Measurements from ENCODE around the gene SP2. TPM values are rescaled to one million over a fixed set of nuclear protein-coding genes. Genes with fewer than 3 reads are reported as not detected.
A peak's percentile ranks its signal among the peaks of the same experiment; 100 is the strongest.

Gene SP2
- polyA plus RNA-seq, 3 donors = 20.1 to 21.7 (median 20.7) TPM

DNA sequence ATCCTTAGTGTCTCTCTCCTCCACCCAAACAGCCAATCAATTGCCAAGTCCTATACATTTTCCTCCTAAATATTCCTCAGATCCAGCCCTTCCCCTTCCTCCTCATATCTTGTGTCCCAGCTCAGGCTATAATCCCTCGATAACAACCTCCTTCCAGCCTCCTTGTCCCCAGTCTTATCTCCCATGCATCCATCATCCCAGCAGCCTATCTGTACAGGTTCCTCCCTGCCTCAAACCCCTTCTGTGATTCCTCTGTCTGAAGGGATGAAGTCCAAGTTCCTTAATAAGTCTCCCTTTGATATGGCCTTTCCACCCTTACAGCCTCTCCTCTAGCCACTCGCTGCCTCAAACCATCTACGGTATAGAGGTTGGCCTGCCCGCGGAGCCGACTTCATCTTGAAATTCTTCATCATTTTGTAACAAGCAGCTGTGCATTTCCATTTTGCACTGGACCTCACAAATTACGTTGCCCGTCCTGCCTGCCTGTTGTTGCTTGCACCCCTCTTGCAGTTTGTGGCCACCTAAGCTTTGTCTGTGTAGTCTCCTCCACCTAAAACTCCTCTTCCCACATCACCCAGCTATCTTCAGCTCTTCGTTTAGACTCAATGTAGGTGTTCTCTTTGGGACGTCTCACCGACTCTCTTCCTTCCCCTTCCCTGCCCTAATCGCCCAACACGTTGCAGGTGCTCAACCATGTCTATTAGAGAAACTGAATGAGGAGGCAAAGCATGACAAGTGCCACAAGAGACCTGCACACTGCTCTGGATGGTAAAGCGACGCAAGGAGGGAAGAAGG, 74.1 kb downstream of the SP2 start:
- no peak for DNase-seq (ENCODE audit: low read depth in 3 of 3, low spot score in 2 of 3)

DNA sequence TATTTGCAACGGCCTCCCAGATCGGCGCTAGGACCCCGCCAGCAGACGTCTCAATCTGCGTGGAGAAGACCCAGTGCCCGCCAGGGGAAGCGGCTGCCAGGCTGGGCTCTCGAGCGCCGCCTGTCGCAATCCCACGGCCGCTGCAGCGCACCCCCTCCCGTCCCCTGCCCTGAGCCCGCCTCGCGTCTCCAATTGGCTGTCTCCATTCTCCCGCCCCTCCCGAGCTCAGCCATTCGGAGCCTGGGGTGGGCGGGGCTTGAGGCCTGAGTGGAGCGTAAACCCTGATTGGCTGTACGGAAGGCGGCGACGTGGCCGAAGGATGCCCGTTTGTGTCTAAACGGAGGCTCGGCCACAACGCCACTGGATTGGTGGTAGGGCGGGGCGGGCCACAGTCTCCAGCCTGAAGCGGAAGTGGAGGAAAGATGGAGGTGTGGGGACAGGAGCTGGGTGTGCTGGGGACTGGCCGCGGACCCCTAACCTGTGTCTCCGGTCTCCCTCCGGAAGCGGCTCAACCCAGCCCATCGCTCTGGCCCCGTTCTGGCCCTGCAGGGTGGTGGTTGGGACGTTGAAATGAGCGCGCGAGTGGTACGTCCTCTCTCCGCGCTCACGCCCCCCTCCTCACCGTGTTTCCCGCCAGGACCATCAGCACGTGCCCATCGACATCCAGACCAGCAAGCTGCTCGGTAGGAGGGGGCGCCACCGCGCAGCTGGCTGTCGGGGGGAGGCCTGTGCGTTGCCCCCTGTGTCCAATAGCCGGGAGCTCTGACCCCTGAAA, 74.9 kb downstream of the SP2 start, which contains the start of gene CDK5RAP3:
Gene CDK5RAP3, plus strand, starts transcription at position 389 of the 775 bp plus-strand sequence. Its CDS starts 34 bp downstream, at position 423.
- peak; percentile 95 to 99 (median 98) for DNase-seq (ENCODE audit: low read depth in 3 of 3, low spot score in 2 of 3)

DNA sequence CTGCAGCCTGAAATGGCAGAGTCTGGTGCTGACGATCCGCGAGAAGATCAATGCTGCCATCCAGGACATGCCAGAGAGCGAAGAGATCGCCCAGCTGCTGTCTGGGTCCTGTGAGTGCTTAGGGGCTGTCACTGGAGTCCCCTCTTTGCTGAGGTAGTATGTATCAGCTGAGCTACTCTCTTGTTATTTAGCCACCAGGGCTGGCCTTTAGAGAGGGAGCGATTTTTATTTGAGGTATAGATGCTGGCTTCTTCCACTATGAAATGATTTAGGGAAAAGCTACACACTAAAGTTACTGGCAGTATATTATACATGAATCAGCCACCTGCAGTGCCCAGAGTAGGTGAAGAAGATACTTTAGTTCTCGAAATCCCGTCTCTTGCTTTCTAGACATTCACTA, 77.5 kb downstream of the SP2 start:
- DNase-seq (ENCODE audit: low read depth in 3 of 3, low spot score in 2 of 3) = no peak

GRCh38 chr17:47975189-47975822, 79.3 kb downstream of the SP2 start:
- DNase-seq (ENCODE audit: low read depth in 3 of 3, low spot score in 2 of 3) = no peak

- DNase-seq (ENCODE audit: low read depth in 3 of 3, low spot score in 2 of 3) = no peak
These were observed 79.8 kb downstream of the SP2 start for GRCh38 chr17:47975823-47976205.

- DNase-seq (ENCODE audit: low read depth in 3 of 3, low spot score in 2 of 3) = no peak
These were observed 82.3 kb downstream of the SP2 start for GRCh38 chr17:47978324-47978723.

Other genes starting within 250 kb of the SP2 start
- gene KPNB1, start 246.3 kb upstream of the SP2 start, polyA plus RNA-seq (ENCODE audit: insufficient read length in 3 of 3) = 100 to 1,000 TPM; 264 to 297 (median 270) TPM
- gene TBKBP1, start 202.1 kb upstream of the SP2 start, polyA plus RNA-seq (ENCODE audit: insufficient read length in 3 of 3) = 10 to 100 TPM; 20.0 to 22.5 (median 22.0) TPM
- gene TBX21, start 163.0 kb upstream of the SP2 start, polyA plus RNA-seq (ENCODE audit: insufficient read length in 3 of 3) = under 1 TPM; 0.10 to 0.17 (median 0.13) TPM
- gene OSBPL7, start 74.4 kb upstream of the SP2 start, polyA plus RNA-seq (ENCODE audit: insufficient read length in 3 of 3) = 10 to 100 TPM in 2 of 3 donors, 1 to 10 TPM in 1; 9.3 to 12.3 (median 11.7) TPM
- gene MRPL10, start 64.7 kb upstream of the SP2 start, polyA plus RNA-seq (ENCODE audit: insufficient read length in 3 of 3) = 10 to 100 TPM; 55.6 to 57.8 (median 55.8) TPM
- gene LRRC46, start 64.6 kb upstream of the SP2 start, polyA plus RNA-seq (ENCODE audit: insufficient read length in 3 of 3) = 1 to 10 TPM; 2.4 to 2.8 (median 2.4) TPM
- gene SCRN2, start 55.0 kb upstream of the SP2 start, polyA plus RNA-seq (ENCODE audit: insufficient read length in 3 of 3) = 10 to 100 TPM; 40.6 to 61.8 (median 55.4) TPM
- gene SP6, start 45.1 kb upstream of the SP2 start, polyA plus RNA-seq (ENCODE audit: insufficient read length in 3 of 3) = 1 to 10 TPM; 2.4 to 2.9 (median 2.6) TPM
- gene PNPO, start 45.3 kb downstream of the SP2 start, polyA plus RNA-seq (ENCODE audit: insufficient read length in 3 of 3) = 10 to 100 TPM; 17.5 to 20.2 (median 19.6) TPM
- 10 to 100 TPM; 22.6 to 25.9 (median 24.6) TPM for gene PRR15L, start 61.6 kb downstream of the SP2 start, polyA plus RNA-seq (ENCODE audit: insufficient read length in 3 of 3)
- 100 to 1,000 TPM; 117 to 147 (median 140) TPM for gene CDK5RAP3, start 74.9 kb downstream of the SP2 start, polyA plus RNA-seq (ENCODE audit: insufficient read length in 3 of 3)
- gene COPZ2, start 141.6 kb downstream of the SP2 start, polyA plus RNA-seq (ENCODE audit: insufficient read length in 3 of 3) = 10 to 100 TPM; 17.5 to 18.9 (median 18.7) TPM
- gene NFE2L1, start 152.1 kb downstream of the SP2 start, polyA plus RNA-seq (ENCODE audit: insufficient read length in 3 of 3) = 100 to 1,000 TPM; 264 to 274 (median 266) TPM
- 100 to 1,000 TPM; 204 to 213 (median 212) TPM for gene CBX1, start 205.2 kb downstream of the SP2 start, polyA plus RNA-seq (ENCODE audit: insufficient read length in 3 of 3)
- 10 to 100 TPM; 17.1 to 19.2 (median 18.0) TPM for gene SNX11, start 211.5 kb downstream of the SP2 start, polyA plus RNA-seq (ENCODE audit: insufficient read length in 3 of 3)

All from right renal cortex interstitium (tissue), 3 donors.